ENCODE results near the gene IL1RAPL2.

GRCh38 chrX:105347373-105347772 lies 781.4 kb downstream of the IL1RAPL2 start:
- TF ChIP-seq CTCF (IDR thresholded peaks at IDR 0.05) (no peak), EZH2 (IDR thresholded peaks at IDR 0.05) (no peak)

Data from neural progenitor cell (in vitro differentiated cells).